ENCODE data around the gene PDE11A. TPM values are rescaled to one million over a fixed set of nuclear protein-coding genes. Genes with fewer than 3 reads are reported as not detected.

PDE11A gene
- total and polyA plus RNA-seq, 2 of the 13 experiments (the other 11 are each of a cell fraction or from before 2014, with no cell fraction given), result 1.2 to 1.7 TPM

- TF ChIP-seq SP2 (CRISPR knock-in tag; IDR thresholded peaks at IDR 0.05), result no peak
- no peak for TF ChIP-seq ZNF549 (CRISPR knock-in tag; IDR thresholded peaks at IDR 0.05)
- TF ChIP-seq, protein P1, sequence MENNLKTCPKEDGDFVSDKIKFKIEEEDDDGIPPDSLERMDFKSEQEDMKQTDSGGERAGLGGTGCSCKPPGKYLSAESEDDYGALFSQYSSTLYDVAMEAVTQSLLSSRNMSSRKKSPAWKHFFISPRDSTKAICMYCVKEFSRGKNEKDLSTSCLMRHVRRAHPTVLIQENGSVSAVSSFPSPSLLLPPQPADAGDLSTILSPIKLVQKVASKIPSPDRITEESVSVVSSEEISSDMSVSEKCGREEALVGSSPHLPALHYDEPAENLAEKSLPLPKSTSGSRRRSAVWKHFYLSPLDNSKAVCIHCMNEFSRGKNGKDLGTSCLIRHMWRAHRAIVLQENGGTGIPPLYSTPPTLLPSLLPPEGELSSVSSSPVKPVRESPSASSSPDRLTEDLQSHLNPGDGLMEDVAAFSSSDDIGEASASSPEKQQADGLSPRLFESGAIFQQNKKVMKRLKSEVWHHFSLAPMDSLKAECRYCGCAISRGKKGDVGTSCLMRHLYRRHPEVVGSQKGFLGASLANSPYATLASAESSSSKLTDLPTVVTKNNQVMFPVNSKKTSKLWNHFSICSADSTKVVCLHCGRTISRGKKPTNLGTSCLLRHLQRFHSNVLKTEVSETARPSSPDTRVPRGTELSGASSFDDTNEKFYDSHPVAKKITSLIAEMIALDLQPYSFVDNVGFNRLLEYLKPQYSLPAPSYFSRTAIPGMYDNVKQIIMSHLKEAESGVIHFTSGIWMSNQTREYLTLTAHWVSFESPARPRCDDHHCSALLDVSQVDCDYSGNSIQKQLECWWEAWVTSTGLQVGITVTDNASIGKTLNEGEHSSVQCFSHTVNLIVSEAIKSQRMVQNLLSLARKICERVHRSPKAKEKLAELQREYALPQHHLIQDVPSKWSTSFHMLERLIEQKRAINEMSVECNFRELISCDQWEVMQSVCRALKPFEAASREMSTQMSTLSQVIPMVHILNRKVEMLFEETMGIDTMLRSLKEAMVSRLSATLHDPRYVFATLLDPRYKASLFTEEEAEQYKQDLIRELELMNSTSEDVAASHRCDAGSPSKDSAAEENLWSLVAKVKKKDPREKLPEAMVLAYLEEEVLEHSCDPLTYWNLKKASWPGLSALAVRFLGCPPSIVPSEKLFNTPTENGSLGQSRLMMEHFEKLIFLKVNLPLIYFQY (CRISPR knock-in tag; IDR thresholded peaks at IDR 0.05; ENCODE audit: borderline replicate concordance), result no peak
- TF ChIP-seq, protein P2, sequence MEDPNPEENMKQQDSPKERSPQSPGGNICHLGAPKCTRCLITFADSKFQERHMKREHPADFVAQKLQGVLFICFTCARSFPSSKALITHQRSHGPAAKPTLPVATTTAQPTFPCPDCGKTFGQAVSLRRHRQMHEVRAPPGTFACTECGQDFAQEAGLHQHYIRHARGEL (CRISPR knock-in tag; IDR thresholded peaks at IDR 0.05), result no peak
- TF ChIP-seq, protein P3, sequence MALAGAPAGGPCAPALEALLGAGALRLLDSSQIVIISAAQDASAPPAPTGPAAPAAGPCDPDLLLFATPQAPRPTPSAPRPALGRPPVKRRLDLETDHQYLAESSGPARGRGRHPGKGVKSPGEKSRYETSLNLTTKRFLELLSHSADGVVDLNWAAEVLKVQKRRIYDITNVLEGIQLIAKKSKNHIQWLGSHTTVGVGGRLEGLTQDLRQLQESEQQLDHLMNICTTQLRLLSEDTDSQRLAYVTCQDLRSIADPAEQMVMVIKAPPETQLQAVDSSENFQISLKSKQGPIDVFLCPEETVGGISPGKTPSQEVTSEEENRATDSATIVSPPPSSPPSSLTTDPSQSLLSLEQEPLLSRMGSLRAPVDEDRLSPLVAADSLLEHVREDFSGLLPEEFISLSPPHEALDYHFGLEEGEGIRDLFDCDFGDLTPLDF (CRISPR knock-in tag; IDR thresholded peaks at IDR 0.05), result no peak
- TF ChIP-seq, protein P4, sequence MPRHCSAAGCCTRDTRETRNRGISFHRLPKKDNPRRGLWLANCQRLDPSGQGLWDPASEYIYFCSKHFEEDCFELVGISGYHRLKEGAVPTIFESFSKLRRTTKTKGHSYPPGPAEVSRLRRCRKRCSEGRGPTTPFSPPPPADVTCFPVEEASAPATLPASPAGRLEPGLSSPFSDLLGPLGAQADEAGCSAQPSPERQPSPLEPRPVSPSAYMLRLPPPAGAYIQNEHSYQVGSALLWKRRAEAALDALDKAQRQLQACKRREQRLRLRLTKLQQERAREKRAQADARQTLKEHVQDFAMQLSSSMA (CRISPR knock-in tag; IDR thresholded peaks at IDR 0.05), result no peak
- no peak for TF ChIP-seq BRCA1 (CRISPR knock-in tag; IDR thresholded peaks at IDR 0.05)
- TF ChIP-seq U2AF1 (optimal IDR thresholded peaks at IDR 0.05; ENCODE audit: low read depth, low read length), result no peak
- TF ChIP-seq CENPT (CRISPR knock-in tag; IDR thresholded peaks at IDR 0.05; ENCODE audit: low read depth), result no peak
- TF ChIP-seq HMG20B (CRISPR knock-in tag; conservative IDR thresholded peaks at IDR 0.05), result 0 out of 2 replicates have a peak, but pooled peaks have one; percentile 40
- no peak for TF ChIP-seq ZNF382 (CRISPR knock-in tag; IDR thresholded peaks at IDR 0.05; ENCODE audit: borderline replicate concordance)
- peak; percentile 57 for TF ChIP-seq FOSL2 (CRISPR knock-in tag; IDR thresholded peaks at IDR 0.05)
- peak; percentile 47; the same call in 1 of the 2 replicates for TF ChIP-seq BCL6 (CRISPR knock-in tag; IDR thresholded peaks at IDR 0.05)
- no peak for TF ChIP-seq RFXAP (CRISPR knock-in tag; IDR thresholded peaks at IDR 0.05; ENCODE audit: borderline replicate concordance)
- no peak for TF ChIP-seq NFIC (IDR thresholded peaks at IDR 0.05; ENCODE audit: low read length)
- TF ChIP-seq ZNF674 (CRISPR knock-in tag; IDR thresholded peaks at IDR 0.05; ENCODE audit: low read depth), result no peak
- TF ChIP-seq, protein P5, sequence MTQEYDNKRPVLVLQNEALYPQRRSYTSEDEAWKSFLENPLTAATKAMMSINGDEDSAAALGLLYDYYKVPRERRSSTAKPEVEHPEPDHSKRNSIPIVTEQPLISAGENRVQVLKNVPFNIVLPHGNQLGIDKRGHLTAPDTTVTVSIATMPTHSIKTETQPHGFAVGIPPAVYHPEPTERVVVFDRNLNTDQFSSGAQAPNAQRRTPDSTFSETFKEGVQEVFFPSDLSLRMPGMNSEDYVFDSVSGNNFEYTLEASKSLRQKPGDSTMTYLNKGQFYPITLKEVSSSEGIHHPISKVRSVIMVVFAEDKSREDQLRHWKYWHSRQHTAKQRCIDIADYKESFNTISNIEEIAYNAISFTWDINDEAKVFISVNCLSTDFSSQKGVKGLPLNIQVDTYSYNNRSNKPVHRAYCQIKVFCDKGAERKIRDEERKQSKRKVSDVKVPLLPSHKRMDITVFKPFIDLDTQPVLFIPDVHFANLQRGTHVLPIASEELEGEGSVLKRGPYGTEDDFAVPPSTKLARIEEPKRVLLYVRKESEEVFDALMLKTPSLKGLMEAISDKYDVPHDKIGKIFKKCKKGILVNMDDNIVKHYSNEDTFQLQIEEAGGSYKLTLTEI (CRISPR knock-in tag; conservative IDR thresholded peaks at IDR 0.05), result no peak
- TF ChIP-seq SAP130 (CRISPR knock-in tag; IDR thresholded peaks at IDR 0.05; ENCODE audit: low read depth), result peak; percentile 58
- no peak for TF ChIP-seq SNAPC2 (CRISPR knock-in tag; IDR thresholded peaks at IDR 0.05)
- no peak for TF ChIP-seq ZNF333 (CRISPR knock-in tag; IDR thresholded peaks at IDR 0.05; ENCODE audit: borderline replicate concordance)
- TF ChIP-seq MXD1 (CRISPR knock-in tag; IDR thresholded peaks at IDR 0.05), result no peak
- TF ChIP-seq ZNF234 (CRISPR knock-in tag; conservative IDR thresholded peaks at IDR 0.05), result no peak
- peak; percentile 41; the same call in 1 of the 2 replicates for TF ChIP-seq RCOR2 (CRISPR knock-in tag; IDR thresholded peaks at IDR 0.05)
- no peak for TF ChIP-seq FIP1L1 (IDR thresholded peaks at IDR 0.05; ENCODE audit: borderline replicate concordance, insufficient read depth, low read depth, low read length)
Measured at GRCh38 chr2:178070824-178071223, 1.8 kb downstream of the PDE11A start (continued).
